Neural cell (in vitro differentiated cells): ENCODE data around the gene BMPR1B.

Experiments used
- EP300 ChIP-seq: fragments of 450-650 bp; conservative IDR thresholded peaks from 2 replicates; pipeline ENCODE4 v1.6.1; 2014; ENCODE audit warnings: antibody characterized with exemption, mild to moderate bottlenecking, moderate library complexity; ENCODE audit not compliant: poor library complexity, severe bottlenecking
- EZH2 ChIP-seq: fragments of 200-600, 300-800 bp; shearing (Covaris generic), sonication (generic); IDR thresholded peaks from 2 replicates; pipeline ENCODE4 v1.6.1; 2014; ENCODE audit warnings: antibody characterized with exemption, low read length, borderline replicate concordance, mild to moderate bottlenecking; ENCODE audit not compliant: insufficient read depth, poor library complexity, severe bottlenecking
- POLR2AphosphoS5 ChIP-seq: IDR thresholded peaks from 2 replicates; pipeline ENCODE4 v1.6.1; 2012
- SMC3 ChIP-seq: fragments of 450-650 bp; conservative IDR thresholded peaks from 2 replicates; pipeline ENCODE4 v1.6.1; 2014; ENCODE audit warnings: antibody characterized with exemption, mild to moderate bottlenecking, moderate library complexity; ENCODE audit not compliant: poor library complexity
- TAF1 ChIP-seq: IDR thresholded peaks from 2 replicates; pipeline ENCODE4 v1.6.1; 2012; ENCODE audit warnings: low read depth
- TF ChIP-seq, protein P1 (sequence below): fragments of 450-650 bp; IDR thresholded peaks from 2 replicates; pipeline ENCODE4 v1.5.1; 2014; ENCODE audit warnings: antibody characterized with exemption, mild to moderate bottlenecking, moderate library complexity; ENCODE audit not compliant: poor library complexity, severe bottlenecking
- TF ChIP-seq, protein P2 (sequence below): IDR thresholded peaks from 2 replicates; pipeline ENCODE4 v1.6.1; 2012; ENCODE audit warnings: borderline replicate concordance

DNA sequence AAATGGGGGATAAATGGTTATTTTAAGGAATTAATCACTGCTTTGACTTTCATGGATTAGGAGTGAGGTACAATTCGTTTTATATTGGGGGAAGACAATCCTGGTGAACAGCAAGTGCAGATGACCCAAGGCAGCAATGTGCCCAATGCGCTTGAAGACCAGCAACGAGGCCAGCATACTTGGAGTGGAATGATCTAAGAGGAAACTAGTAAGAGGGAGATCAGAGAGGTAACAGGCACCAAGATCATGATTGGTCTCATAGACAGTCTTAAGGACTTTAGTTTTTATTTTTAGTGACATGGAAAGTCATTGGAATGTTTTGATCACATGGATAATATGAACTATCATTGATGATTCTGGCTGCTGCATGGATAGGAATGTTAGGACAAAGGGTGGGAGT, 90.6 kb downstream of the BMPR1B start:
- TF ChIP-seq, protein P1, sequence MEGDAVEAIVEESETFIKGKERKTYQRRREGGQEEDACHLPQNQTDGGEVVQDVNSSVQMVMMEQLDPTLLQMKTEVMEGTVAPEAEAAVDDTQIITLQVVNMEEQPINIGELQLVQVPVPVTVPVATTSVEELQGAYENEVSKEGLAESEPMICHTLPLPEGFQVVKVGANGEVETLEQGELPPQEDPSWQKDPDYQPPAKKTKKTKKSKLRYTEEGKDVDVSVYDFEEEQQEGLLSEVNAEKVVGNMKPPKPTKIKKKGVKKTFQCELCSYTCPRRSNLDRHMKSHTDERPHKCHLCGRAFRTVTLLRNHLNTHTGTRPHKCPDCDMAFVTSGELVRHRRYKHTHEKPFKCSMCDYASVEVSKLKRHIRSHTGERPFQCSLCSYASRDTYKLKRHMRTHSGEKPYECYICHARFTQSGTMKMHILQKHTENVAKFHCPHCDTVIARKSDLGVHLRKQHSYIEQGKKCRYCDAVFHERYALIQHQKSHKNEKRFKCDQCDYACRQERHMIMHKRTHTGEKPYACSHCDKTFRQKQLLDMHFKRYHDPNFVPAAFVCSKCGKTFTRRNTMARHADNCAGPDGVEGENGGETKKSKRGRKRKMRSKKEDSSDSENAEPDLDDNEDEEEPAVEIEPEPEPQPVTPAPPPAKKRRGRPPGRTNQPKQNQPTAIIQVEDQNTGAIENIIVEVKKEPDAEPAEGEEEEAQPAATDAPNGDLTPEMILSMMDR = no peak
- TF ChIP-seq POLR2AphosphoS5 (no peak), EP300 (no peak), EZH2 (no peak), TAF1 (no peak), SMC3 (no peak)
- TF ChIP-seq, protein P2, sequence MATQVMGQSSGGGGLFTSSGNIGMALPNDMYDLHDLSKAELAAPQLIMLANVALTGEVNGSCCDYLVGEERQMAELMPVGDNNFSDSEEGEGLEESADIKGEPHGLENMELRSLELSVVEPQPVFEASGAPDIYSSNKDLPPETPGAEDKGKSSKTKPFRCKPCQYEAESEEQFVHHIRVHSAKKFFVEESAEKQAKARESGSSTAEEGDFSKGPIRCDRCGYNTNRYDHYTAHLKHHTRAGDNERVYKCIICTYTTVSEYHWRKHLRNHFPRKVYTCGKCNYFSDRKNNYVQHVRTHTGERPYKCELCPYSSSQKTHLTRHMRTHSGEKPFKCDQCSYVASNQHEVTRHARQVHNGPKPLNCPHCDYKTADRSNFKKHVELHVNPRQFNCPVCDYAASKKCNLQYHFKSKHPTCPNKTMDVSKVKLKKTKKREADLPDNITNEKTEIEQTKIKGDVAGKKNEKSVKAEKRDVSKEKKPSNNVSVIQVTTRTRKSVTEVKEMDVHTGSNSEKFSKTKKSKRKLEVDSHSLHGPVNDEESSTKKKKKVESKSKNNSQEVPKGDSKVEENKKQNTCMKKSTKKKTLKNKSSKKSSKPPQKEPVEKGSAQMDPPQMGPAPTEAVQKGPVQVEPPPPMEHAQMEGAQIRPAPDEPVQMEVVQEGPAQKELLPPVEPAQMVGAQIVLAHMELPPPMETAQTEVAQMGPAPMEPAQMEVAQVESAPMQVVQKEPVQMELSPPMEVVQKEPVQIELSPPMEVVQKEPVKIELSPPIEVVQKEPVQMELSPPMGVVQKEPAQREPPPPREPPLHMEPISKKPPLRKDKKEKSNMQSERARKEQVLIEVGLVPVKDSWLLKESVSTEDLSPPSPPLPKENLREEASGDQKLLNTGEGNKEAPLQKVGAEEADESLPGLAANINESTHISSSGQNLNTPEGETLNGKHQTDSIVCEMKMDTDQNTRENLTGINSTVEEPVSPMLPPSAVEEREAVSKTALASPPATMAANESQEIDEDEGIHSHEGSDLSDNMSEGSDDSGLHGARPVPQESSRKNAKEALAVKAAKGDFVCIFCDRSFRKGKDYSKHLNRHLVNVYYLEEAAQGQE = no peak
